ENCODE results near the gene GABRD. TPM values are rescaled to one million over a fixed set of nuclear protein-coding genes. Genes with fewer than 3 reads are reported as not detected.

The GABRD gene
- total RNA-seq, 1 donor from 2014 or later: not detected

DNA sequence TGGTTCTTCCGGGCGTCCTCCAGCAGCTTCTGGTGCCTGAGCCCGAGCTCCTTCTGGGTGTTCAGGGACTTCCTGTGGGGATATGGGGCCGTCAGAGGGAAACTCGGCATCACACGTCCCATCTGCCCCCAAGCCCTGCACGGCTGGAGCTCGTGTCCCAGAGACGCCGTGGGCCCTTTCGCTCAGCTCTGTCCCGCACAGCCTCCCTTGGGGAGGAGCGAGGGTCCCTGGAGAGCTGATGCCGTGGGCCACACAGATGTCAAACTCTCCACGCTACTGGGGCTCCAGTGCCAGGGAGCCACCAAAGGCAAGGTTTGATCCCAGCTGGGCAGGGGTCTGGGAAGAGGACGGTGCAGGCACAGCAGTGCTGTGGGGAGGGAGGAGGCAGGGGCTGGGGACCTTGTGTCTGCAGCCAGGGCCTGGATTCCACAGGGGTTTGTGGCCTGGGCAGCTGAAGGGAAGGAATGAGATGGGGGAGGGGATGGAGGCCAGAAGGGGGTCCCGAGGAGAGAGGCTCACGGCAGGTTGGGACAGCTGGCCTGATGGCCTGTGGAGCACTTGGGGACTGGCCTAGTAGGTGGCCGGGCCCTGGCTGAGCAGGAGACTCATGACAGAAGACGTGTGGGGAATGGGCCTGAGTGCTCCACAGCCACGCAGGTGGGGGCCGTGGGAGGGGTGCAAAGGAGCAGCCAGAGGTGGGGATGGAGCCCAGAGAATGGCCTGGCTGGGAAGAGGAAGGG lies 46.0 kb upstream of the GABRD start:
- Mint-ChIP-seq H3K27me3 (ENCODE audit: low read depth) (peaks cover 22% of the 10 kb centered on the region), H3K4me1 (ENCODE audit: low read depth) (no peaks in the 10 kb centered on the region), H3K4me3 (ENCODE audit: unreplicated experiment) (no peak overlapping the region), H3K36me3 (ENCODE audit: low read depth) (no peaks in the 10 kb centered on the region), H3K27ac (ENCODE audit: unreplicated experiment) (no peak overlapping the region), H3K9me3 (ENCODE audit: low read depth) (no peaks in the 10 kb centered on the region)
- DNase-seq (ENCODE audit: low spot score): no peak
- TF ChIP-seq CTCF (IDR thresholded peaks at IDR 0.05): no peak

- no peak overlapping the region for H3K4me3 Mint-ChIP-seq (ENCODE audit: unreplicated experiment)
- H3K36me3 Mint-ChIP-seq (ENCODE audit: low read depth): no peaks in the 10 kb centered on the region
- no peak for DNase-seq (ENCODE audit: low spot score)
- no peaks in the 10 kb centered on the region for H3K9me3 Mint-ChIP-seq (ENCODE audit: low read depth)
- H3K4me1 Mint-ChIP-seq (ENCODE audit: low read depth): no peaks in the 10 kb centered on the region
- H3K27ac Mint-ChIP-seq (ENCODE audit: unreplicated experiment): no peak overlapping the region
- peaks cover 22% of the 10 kb centered on the region for H3K27me3 Mint-ChIP-seq (ENCODE audit: low read depth)
- no peak for TF ChIP-seq CTCF (IDR thresholded peaks at IDR 0.05)
These were observed 45.2 kb upstream of the GABRD start for GRCh38 chr1:1973716-1974642.

GRCh38 chr1:1974834-1975233 lies 44.3 kb upstream of the GABRD start:
- no peak for TF ChIP-seq CTCF (IDR thresholded peaks at IDR 0.05)
- no peak overlapping the region for H3K4me3 Mint-ChIP-seq (ENCODE audit: unreplicated experiment)
- no peak for DNase-seq (ENCODE audit: low spot score)
- H3K9me3 Mint-ChIP-seq (ENCODE audit: low read depth): no peaks in the 10 kb centered on the region
- no peaks in the 10 kb centered on the region for H3K4me1 Mint-ChIP-seq (ENCODE audit: low read depth)
- no peak overlapping the region for H3K27ac Mint-ChIP-seq (ENCODE audit: unreplicated experiment)
- no peaks in the 10 kb centered on the region for H3K36me3 Mint-ChIP-seq (ENCODE audit: low read depth)
- H3K27me3 Mint-ChIP-seq (ENCODE audit: low read depth): peaks cover 22% of the 10 kb centered on the region

DNA sequence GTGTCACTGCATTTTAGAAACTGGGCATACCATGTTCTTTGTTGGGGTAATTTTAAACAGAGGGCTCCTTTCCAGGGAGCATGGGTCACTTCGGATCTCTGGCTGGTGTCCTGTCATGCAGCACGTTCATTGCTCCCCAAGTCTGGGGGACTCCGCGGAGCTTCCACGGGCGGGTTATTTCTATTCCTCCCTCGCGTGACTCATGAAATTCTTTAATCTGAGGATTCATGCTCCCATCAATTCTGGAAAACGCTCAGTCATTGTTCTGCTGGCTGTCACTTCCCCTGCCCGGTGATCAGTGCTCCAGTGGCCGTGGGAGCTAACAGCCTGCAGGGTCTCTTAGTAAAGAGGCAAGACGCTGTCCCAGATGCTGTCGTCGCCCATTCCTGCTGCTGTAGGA lies 43.6 kb upstream of the GABRD start:
- no peak overlapping the region for H3K4me3 Mint-ChIP-seq (ENCODE audit: unreplicated experiment)
- H3K9me3 Mint-ChIP-seq (ENCODE audit: low read depth): no peaks in the 10 kb centered on the region
- no peak for TF ChIP-seq CTCF (IDR thresholded peaks at IDR 0.05)
- peaks cover 22% of the 10 kb centered on the region for H3K27me3 Mint-ChIP-seq (ENCODE audit: low read depth)
- H3K4me1 Mint-ChIP-seq (ENCODE audit: low read depth): no peaks in the 10 kb centered on the region
- no peak for DNase-seq (ENCODE audit: low spot score)
- H3K36me3 Mint-ChIP-seq (ENCODE audit: low read depth): no peaks in the 10 kb centered on the region
- H3K27ac Mint-ChIP-seq (ENCODE audit: unreplicated experiment): no peak overlapping the region

DNA sequence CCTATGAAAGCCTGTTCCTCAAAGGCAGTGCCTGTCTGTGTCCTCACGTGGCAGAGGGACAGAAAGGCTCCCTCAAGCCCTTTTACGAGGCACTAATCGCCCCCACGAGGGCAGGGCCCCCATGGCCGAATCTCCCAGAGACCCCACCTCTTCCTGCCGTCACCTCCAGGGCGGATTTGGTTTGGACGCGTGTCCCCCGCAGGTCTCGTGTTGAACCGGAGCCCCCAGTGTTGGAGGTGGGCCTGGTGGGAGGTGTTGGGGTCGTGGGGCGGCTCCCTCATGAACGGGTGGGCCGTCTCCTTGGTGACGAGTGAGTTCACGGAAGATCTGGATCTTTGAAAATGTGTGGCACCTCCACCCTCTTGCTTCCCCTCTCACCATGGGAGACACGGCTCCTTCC lies 43.1 kb upstream of the GABRD start:
- TF ChIP-seq CTCF (IDR thresholded peaks at IDR 0.05): no peak
- H3K27ac Mint-ChIP-seq (ENCODE audit: unreplicated experiment): no peak overlapping the region
- DNase-seq (ENCODE audit: low spot score): no peak
- H3K4me3 Mint-ChIP-seq (ENCODE audit: unreplicated experiment): no peak overlapping the region
- no peaks in the 10 kb centered on the region for H3K4me1 Mint-ChIP-seq (ENCODE audit: low read depth)
- no peaks in the 10 kb centered on the region for H3K9me3 Mint-ChIP-seq (ENCODE audit: low read depth)
- peaks cover 22% of the 10 kb centered on the region for H3K27me3 Mint-ChIP-seq (ENCODE audit: low read depth)
- no peaks in the 10 kb centered on the region for H3K36me3 Mint-ChIP-seq (ENCODE audit: low read depth)
